ENCODE results near the gene SUSD1. TPM values are rescaled to one million over a fixed set of nuclear protein-coding genes. Genes with fewer than 3 reads are reported as not detected.

The SUSD1 gene
- total and polyA plus RNA-seq, 2 of the 13 experiments (the other 11 are each of a cell fraction or from before 2014, with no cell fraction given), result 25.9 to 32.3 TPM

DNA sequence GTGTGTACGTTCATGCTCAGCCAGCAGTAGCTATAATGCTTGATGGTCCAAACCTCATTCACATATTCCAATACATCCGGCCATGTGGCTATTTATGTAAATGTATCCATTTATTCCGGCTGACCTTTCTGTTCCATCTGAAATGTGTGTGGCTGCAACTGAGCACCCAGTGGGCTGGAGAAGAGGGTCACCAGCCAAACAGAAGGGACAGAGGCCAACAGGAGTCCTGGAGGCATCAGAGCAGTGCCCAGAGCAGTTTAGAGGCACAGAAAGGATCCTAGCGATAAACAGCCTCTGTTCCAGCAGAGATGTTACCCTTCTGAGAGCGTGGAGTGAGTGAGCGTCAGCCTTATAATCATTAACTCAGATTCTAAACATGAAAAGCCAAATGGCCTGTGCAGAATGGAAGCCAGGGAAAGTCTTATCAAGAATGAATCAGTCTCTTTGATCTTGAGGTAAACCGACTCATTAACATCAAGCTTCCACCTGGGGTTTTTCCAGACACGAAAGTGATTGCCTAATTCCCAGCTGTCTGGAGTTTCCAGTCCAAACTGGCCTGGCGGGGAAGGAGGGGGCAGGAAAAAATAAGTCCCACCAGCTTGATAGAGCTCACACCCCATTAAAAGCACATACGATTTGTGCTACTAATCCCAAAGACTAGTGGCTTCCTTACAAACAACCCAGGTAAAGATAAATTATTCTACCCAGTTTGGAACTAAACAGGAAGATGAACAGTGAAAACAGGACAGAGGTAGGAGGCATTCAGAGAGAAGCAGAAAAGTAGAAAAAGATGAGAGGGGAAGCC is 55.7 kb downstream of the SUSD1 start (continued):
- TF ChIP-seq, protein P1, sequence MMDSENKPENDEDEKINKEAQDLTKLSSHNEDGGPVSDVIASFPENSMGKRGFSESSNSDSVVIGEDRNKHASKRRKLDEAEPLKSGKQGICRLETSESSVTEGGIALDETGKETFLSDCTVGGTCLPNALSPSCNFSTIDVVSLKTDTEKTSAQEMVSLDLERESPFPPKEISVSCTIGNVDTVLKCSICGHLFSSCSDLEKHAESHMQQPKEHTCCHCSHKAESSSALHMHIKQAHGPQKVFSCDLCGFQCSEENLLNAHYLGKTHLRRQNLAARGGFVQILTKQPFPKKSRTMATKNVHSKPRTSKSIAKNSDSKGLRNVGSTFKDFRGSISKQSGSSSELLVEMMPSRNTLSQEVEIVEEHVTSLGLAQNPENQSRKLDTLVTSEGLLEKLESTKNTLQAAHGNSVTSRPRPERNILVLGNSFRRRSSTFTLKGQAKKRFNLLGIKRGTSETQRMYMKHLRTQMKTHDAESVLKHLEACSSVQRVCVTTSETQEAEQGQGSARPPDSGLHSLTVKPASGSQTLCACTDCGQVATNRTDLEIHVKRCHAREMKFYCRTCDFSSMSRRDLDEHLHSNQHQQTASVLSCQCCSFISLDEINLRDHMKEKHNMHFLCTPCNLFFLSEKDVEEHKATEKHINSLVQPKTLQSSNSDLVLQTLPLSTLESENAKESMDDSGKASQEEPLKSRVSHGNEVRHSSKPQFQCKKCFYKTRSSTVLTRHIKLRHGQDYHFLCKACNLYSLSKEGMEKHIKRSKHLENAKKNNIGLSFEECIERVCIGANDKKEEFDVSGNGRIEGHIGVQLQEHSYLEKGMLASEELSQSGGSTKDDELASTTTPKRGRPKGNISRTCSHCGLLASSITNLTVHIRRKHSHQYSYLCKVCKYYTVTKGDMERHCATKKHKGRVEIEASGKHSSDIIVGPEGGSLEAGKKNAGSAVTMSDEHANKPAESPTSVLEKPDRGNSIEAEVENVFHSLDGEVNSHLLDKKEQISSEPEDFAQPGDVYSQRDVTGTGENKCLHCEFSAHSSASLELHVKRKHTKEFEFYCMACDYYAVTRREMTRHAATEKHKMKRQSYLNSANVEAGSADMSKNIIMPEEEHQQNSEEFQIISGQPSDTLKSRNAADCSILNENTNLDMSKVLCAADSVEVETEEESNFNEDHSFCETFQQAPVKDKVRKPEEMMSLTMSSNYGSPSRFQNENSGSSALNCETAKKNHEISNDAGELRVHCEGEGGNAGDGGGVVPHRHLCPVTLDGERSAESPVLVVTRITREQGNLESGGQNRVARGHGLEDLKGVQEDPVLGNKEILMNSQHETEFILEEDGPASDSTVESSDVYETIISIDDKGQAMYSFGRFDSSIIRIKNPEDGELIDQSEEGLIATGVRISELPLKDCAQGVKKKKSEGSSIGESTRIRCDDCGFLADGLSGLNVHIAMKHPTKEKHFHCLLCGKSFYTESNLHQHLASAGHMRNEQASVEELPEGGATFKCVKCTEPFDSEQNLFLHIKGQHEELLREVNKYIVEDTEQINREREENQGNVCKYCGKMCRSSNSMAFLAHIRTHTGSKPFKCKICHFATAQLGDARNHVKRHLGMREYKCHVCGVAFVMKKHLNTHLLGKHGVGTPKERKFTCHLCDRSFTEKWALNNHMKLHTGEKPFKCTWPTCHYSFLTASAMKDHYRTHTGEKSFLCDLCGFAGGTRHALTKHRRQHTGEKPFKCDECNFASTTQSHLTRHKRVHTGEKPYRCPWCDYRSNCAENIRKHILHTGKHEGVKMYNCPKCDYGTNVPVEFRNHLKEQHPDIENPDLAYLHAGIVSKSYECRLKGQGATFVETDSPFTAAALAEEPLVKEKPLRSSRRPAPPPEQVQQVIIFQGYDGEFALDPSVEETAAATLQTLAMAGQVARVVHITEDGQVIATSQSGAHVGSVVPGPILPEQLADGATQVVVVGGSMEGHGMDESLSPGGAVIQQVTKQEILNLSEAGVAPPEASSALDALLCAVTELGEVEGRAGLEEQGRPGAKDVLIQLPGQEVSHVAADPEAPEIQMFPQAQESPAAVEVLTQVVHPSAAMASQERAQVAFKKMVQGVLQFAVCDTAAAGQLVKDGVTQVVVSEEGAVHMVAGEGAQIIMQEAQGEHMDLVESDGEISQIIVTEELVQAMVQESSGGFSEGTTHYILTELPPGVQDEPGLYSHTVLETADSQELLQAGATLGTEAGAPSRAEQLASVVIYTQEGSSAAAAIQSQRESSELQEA (CRISPR knock-in tag; IDR thresholded peaks at IDR 0.05; ENCODE audit: not compliant biosample characterization), result no peak
- TF ChIP-seq, protein P2, sequence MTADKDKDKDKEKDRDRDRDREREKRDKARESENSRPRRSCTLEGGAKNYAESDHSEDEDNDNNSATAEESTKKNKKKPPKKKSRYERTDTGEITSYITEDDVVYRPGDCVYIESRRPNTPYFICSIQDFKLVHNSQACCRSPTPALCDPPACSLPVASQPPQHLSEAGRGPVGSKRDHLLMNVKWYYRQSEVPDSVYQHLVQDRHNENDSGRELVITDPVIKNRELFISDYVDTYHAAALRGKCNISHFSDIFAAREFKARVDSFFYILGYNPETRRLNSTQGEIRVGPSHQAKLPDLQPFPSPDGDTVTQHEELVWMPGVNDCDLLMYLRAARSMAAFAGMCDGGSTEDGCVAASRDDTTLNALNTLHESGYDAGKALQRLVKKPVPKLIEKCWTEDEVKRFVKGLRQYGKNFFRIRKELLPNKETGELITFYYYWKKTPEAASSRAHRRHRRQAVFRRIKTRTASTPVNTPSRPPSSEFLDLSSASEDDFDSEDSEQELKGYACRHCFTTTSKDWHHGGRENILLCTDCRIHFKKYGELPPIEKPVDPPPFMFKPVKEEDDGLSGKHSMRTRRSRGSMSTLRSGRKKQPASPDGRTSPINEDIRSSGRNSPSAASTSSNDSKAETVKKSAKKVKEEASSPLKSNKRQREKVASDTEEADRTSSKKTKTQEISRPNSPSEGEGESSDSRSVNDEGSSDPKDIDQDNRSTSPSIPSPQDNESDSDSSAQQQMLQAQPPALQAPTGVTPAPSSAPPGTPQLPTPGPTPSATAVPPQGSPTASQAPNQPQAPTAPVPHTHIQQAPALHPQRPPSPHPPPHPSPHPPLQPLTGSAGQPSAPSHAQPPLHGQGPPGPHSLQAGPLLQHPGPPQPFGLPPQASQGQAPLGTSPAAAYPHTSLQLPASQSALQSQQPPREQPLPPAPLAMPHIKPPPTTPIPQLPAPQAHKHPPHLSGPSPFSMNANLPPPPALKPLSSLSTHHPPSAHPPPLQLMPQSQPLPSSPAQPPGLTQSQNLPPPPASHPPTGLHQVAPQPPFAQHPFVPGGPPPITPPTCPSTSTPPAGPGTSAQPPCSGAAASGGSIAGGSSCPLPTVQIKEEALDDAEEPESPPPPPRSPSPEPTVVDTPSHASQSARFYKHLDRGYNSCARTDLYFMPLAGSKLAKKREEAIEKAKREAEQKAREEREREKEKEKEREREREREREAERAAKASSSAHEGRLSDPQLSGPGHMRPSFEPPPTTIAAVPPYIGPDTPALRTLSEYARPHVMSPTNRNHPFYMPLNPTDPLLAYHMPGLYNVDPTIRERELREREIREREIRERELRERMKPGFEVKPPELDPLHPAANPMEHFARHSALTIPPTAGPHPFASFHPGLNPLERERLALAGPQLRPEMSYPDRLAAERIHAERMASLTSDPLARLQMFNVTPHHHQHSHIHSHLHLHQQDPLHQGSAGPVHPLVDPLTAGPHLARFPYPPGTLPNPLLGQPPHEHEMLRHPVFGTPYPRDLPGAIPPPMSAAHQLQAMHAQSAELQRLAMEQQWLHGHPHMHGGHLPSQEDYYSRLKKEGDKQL (CRISPR knock-in tag; IDR thresholded peaks at IDR 0.05; ENCODE audit: low read depth), result peak; percentile 50; the same call in 1 of the 2 replicates
- TF ChIP-seq PITX1 (CRISPR knock-in tag; IDR thresholded peaks at IDR 0.05) (peak; percentile 72), FOXC1 (CRISPR knock-in tag; IDR thresholded peaks at IDR 0.05; ENCODE audit: borderline replicate concordance) (0 out of 2 replicates have a peak, but pooled peaks have one; percentile 24), ZNF136 (CRISPR knock-in tag; IDR thresholded peaks at IDR 0.05; ENCODE audit: low read depth) (0 out of 2 replicates have a peak, but pooled peaks have one; percentile 52), ARNT (IDR thresholded peaks at IDR 0.05) (no peak), CREB3 (CRISPR knock-in tag; IDR thresholded peaks at IDR 0.05) (no peak), NCOA5 (CRISPR knock-in tag; IDR thresholded peaks at IDR 0.05) (no peak), ZMYM4 (CRISPR knock-in tag; IDR thresholded peaks at IDR 0.05) (peak; percentile 90), KLF11 (CRISPR knock-in tag; IDR thresholded peaks at IDR 0.05) (0 out of 2 replicates have a peak, but pooled peaks have one; percentile 16), ARNTL (CRISPR knock-in tag; IDR thresholded peaks at IDR 0.05) (peak; percentile 53; the same call in 1 of the 2 replicates)
- TF ChIP-seq, protein P3, sequence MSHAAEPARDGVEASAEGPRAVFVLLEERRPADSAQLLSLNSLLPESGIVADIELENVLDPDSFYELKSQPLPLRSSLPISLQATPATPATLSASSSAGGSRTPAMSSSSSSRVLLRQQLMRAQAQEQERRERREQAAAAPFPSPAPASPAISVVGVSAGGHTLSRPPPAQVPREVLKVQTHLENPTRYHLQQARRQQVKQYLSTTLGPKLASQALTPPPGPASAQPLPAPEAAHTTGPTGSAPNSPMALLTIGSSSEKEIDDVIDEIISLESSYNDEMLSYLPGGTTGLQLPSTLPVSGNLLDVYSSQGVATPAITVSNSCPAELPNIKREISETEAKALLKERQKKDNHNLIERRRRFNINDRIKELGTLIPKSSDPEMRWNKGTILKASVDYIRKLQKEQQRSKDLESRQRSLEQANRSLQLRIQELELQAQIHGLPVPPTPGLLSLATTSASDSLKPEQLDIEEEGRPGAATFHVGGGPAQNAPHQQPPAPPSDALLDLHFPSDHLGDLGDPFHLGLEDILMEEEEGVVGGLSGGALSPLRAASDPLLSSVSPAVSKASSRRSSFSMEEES (CRISPR knock-in tag; IDR thresholded peaks at IDR 0.05), result peak; percentile 53; the same call in 1 of the 2 replicates

All from HepG2 (cell line).